ENCODE measurements around the gene PIK3C3.
"Not testable (repeated sequence)": the region's sequence is repeated elsewhere in the genome, so short reads cannot be mapped to it uniquely, and the experiment has no call there.

- TF ChIP-seq CTCF (IDR thresholded peaks at IDR 0.05; ENCODE audit: poor library complexity, severe bottlenecking); EZH2 (IDR thresholded peaks at IDR 0.05; ENCODE audit: borderline replicate concordance, insufficient read depth, low read length, poor library complexity, severe bottlenecking); RAD21 (conservative IDR thresholded peaks at IDR 0.05); POLR2AphosphoS5 (IDR thresholded peaks at IDR 0.05); TAF1 (IDR thresholded peaks at IDR 0.05; ENCODE audit: low read depth); EP300 (conservative IDR thresholded peaks at IDR 0.05; ENCODE audit: poor library complexity, severe bottlenecking); SMC3 (conservative IDR thresholded peaks at IDR 0.05; ENCODE audit: poor library complexity); REST (IDR thresholded peaks at IDR 0.05; ENCODE audit: borderline replicate concordance): not testable (repeated sequence)
Measured at GRCh38 chr18:42112147-42112546, 157.1 kb downstream of the PIK3C3 start.

All from neural cell (in vitro differentiated cells).